Nephron progenitor cell (in vitro differentiated cells): ENCODE results near the gene TESK2.

Source experiments
- DNase-seq: peaks from one replicate; pipeline ENCODE4 v3.0.0; 2021
- H3K27ac Mint-ChIP-seq: 2 replicates; pipeline ENCODE4 v1.8.0; 2021; ENCODE audit warnings: mild to moderate bottlenecking, moderate library complexity, mixed read lengths
- H3K27me3 Mint-ChIP-seq: 2 replicates; pipeline ENCODE4 v1.8.0; 2021; ENCODE audit warnings: mild to moderate bottlenecking, low read depth, mixed read lengths; ENCODE audit not compliant: poor library complexity
- H3K36me3 Mint-ChIP-seq: 2 replicates; pipeline ENCODE4 v1.8.0; 2021; ENCODE audit warnings: low read depth, mixed read lengths
- H3K4me1 Mint-ChIP-seq: 2 replicates; pipeline ENCODE4 v1.8.0; 2021; ENCODE audit warnings: mixed read lengths
- H3K4me3 Mint-ChIP-seq: 2 replicates; pipeline ENCODE4 v1.8.0; 2021; ENCODE audit warnings: mild to moderate bottlenecking, moderate library complexity, mixed read lengths
- H3K9me3 Mint-ChIP-seq: 2 replicates; pipeline ENCODE4 v1.8.0; 2021; ENCODE audit warnings: mild to moderate bottlenecking, moderate library complexity, mixed read lengths
- TF ChIP-seq, protein P1 (sequence below): fragments of 200-600 bp; sonication (generic); IDR thresholded peaks from 2 replicates; pipeline ENCODE4 v1.5.0; 2021; ENCODE audit warnings: antibody characterized with exemption

TESK2 gene

DNA sequence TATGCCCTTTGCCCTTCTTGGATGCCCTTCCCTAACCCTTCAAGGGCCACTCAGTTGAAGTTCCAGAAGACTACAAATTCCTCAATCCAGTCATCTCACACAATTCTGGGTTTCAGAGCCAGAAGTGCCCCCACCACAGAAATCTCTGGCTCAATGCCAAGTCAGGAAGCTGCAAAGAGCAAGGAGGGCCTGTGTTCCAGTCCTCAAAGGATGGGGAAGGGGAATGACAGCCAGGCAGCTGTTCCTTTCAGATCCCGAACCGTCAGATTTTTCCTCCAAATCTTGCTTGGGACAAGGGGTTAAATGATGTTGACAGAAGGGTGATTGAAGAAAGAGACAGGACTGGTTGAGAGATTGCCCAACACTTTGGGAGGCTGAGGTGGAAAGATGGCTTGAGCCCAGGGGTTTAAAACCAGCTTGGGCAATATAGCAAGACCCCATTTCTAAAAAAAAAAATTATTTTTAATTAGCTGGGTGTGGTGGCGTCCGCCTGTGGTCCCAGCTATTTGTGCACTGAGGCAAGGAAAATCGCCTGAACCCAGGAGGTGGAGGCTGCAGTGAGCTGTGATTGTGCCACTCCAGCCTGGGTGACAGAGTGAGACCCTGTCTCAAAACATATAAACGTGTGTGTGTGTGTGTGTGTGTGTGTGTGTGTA, 165.0 kb downstream of the TESK2 start:
- Mint-ChIP-seq H3K9me3 (peaks cover 17% of the 10 kb centered on the region), H3K4me3 (peak overlapping the region; percentile 38), H3K4me1 (peaks cover 65% of the 10 kb centered on the region), H3K27ac (peak overlapping the region; percentile 96), H3K27me3 (no peaks in the 10 kb centered on the region), H3K36me3 (peaks cover 40% of the 10 kb centered on the region)
- DNase-seq = no peak
- TF ChIP-seq, protein P1, sequence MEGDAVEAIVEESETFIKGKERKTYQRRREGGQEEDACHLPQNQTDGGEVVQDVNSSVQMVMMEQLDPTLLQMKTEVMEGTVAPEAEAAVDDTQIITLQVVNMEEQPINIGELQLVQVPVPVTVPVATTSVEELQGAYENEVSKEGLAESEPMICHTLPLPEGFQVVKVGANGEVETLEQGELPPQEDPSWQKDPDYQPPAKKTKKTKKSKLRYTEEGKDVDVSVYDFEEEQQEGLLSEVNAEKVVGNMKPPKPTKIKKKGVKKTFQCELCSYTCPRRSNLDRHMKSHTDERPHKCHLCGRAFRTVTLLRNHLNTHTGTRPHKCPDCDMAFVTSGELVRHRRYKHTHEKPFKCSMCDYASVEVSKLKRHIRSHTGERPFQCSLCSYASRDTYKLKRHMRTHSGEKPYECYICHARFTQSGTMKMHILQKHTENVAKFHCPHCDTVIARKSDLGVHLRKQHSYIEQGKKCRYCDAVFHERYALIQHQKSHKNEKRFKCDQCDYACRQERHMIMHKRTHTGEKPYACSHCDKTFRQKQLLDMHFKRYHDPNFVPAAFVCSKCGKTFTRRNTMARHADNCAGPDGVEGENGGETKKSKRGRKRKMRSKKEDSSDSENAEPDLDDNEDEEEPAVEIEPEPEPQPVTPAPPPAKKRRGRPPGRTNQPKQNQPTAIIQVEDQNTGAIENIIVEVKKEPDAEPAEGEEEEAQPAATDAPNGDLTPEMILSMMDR = no peak

DNA sequence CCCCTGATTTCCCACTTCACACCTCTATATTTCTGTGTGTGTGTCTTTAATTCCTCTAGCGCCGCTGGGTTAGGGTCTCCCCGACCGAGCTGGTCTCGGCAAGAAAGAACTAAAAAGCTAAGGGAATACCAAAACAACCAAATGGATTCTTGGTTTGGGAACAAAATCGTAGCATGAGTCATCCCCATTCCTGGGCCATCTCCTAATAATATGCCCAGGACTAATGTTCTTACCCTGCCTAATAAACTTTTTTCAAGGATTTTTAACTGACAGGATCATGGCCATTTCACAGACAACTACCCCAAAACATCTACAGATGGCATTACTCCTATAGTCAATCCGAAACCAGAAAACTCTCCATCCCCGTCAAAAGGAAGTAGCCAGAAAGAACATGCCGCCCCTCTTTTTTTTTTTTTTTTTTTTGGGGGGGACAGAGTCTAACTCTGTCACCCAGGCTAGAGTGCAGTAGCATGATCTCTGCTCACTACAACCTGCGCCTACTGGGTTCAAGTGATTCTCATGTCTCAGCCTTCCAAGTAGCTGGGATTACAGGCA, 168.4 kb downstream of the TESK2 start:
- Mint-ChIP-seq H3K27ac (no peak overlapping the region), H3K9me3 (peaks cover 17% of the 10 kb centered on the region), H3K36me3 (peaks cover 22% of the 10 kb centered on the region), H3K27me3 (no peaks in the 10 kb centered on the region), H3K4me3 (no peak overlapping the region), H3K4me1 (peaks cover 45% of the 10 kb centered on the region)
- TF ChIP-seq, protein P1 = no peak
- no peak for DNase-seq

DNA sequence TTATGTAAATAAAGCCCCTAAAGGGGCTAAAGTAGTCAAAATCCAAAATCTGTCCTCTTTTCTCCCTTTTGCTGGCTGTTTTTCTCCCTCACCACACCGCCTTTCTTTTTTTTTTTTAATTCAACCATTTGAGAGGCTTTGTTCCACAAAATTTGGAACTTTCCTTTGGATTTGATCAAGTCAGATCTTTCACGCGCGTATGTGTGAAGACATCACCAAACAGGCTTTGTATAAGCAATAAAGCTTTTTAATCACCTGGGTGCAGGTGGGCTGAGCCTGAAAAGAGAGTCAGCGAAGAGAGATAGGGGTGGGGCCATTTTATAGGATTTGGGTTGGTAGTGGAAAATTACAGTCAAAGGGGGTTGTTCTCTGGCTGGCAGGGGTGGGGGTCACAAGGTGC, 169.5 kb downstream of the TESK2 start:
- H3K4me3 Mint-ChIP-seq = no peak overlapping the region
- no peak for DNase-seq
- TF ChIP-seq, protein P1 = no peak
- peaks cover 21% of the 10 kb centered on the region for H3K36me3 Mint-ChIP-seq
- H3K27me3 Mint-ChIP-seq = no peaks in the 10 kb centered on the region
- H3K9me3 Mint-ChIP-seq = peaks cover 17% of the 10 kb centered on the region
- peaks cover 42% of the 10 kb centered on the region for H3K4me1 Mint-ChIP-seq
- H3K27ac Mint-ChIP-seq = peak overlapping the region; percentile 26

DNA sequence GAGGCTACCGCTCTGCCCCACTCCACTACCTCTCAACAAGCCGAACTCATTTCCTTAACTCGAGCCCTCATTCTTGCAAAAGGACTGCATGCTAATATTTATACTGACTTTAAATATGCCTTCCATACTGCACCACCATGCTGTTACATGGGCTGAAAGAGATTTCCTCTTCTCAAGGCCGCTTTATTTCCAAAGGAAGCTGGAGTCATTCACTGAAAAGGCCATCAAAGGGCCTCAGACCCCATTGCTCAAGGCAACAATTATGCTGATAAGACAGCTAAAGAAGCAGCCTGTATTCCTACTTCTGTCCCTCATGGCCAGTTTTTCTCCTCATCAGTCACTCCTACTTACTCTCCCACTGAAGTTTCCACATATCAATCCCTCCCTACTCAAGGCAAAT, 171.2 kb downstream of the TESK2 start:
- H3K4me1 Mint-ChIP-seq = peaks cover 29% of the 10 kb centered on the region
- H3K27me3 Mint-ChIP-seq = no peaks in the 10 kb centered on the region
- no peak for DNase-seq
- TF ChIP-seq, protein P1 = no peak
- no peak overlapping the region for H3K27ac Mint-ChIP-seq
- H3K4me3 Mint-ChIP-seq = no peak overlapping the region
- H3K36me3 Mint-ChIP-seq = peaks cover 9% of the 10 kb centered on the region
- H3K9me3 Mint-ChIP-seq = peaks cover 15% of the 10 kb centered on the region

DNA sequence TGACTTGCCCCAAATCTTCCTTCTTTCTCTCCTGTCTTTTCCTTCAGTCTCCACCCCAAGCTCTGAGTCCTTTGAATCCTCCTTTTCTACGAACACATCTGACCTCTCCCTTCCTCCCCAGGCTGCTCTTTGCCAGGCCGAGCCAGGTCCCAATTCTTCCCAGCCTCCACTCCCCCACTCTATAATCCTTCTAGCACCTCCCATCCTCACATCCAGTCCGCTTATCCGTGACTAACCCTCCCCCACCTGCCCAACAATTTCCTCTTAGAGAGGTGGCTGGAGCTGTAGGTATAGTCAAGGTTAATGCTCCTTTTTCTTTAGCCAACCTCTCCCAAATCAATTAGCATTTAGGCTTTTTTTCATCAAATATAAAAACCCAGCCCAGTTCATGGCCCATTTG, 173.8 kb downstream of the TESK2 start:
- H3K4me1 Mint-ChIP-seq = peaks cover 14% of the 10 kb centered on the region
- no peaks in the 10 kb centered on the region for H3K27me3 Mint-ChIP-seq
- no peaks in the 10 kb centered on the region for H3K36me3 Mint-ChIP-seq
- H3K27ac Mint-ChIP-seq = no peak overlapping the region
- H3K4me3 Mint-ChIP-seq = no peak overlapping the region
- TF ChIP-seq, protein P1 = no peak
- peaks cover 16% of the 10 kb centered on the region for H3K9me3 Mint-ChIP-seq
- no peak for DNase-seq

DNA sequence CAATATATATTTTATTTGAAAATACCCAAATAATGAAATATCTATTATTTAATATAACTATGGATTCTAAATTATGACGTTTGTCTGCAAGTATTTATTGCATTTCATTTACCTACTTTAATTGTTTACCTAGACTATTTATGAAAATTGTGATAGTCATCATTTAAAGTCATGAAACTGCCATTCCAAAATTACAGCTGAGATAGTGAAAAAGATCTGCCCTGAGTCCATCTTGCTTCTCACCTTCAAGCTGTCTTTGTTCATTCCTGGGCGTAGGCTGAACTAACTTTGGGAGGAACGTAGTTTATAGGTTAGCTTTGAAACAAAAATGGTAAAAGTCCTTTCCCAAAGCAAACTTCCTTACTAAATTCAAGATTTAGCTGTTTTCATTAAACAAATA, 176.7 kb downstream of the TESK2 start:
- H3K4me1 Mint-ChIP-seq = no peaks in the 10 kb centered on the region
- DNase-seq = no peak
- TF ChIP-seq, protein P1 = no peak
- no peaks in the 10 kb centered on the region for H3K36me3 Mint-ChIP-seq
- H3K27me3 Mint-ChIP-seq = no peaks in the 10 kb centered on the region
- H3K4me3 Mint-ChIP-seq = no peak overlapping the region
- no peak overlapping the region for H3K27ac Mint-ChIP-seq
- peaks cover 28% of the 10 kb centered on the region for H3K9me3 Mint-ChIP-seq
